Body of pancreas (tissue), 4 donors: ENCODE measurements around the gene CORO7.

Experiments
- CTCF ChIP-seq, 7 experiments: fragments of 450-650 bp in 4 of 7; fragments of 200-600 bp in 3 of 7; sonication (generic) in 3 of 7; IDR thresholded peaks; one replicate each; pipeline ENCODE4 v1.5.1; 2016 to 2019; ENCODE audit warnings: antibody characterized with exemption in 7 of 7
- POLR2A ChIP-seq, 3 donors: fragments of 450-650 bp; IDR thresholded peaks; one replicate each; pipeline ENCODE4 v1.6.1; 2016; ENCODE audit warnings: antibody characterized with exemption in 3 of 3, mild to moderate bottlenecking in 2 of 3

DNA sequence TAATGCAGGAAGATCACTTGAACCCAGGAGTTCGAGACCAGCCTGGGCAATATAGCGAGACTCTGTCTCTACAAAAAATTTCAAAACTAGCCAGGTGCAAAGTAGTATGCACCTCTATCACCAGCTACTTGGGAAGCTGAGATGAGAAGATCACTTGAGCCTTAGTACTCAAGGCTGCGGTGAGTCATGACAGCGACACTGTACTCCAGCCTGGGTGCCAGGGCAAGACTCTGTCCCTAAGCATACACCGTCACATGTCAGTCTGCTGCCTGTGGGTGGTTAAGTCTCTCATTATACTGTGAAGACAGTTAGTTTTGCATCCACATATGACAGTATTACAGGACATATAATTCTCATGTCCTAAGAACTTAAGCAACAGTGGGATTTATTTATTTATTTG, 36.3 kb upstream of the CORO7 start:
- TF ChIP-seq CTCF (IDR thresholded peaks at IDR 0.05) (no peak), POLR2A (IDR thresholded peaks at IDR 0.05) (no peak)
